Fibroblast of peridontal ligament (primary cell): ENCODE results near the gene NUDT15.
A peak's percentile ranks its signal among the peaks of the same experiment; 100 is the strongest.
"Not testable (repeated sequence)": the region's sequence is repeated elsewhere in the genome, so short reads cannot be mapped to it uniquely, and the experiment has no call there.

Source experiments
- DNase-seq: peaks from one replicate; pipeline ENCODE4 v3.0.0-alpha.2; 2010; ENCODE audit errors: extremely low read depth

The NUDT15 gene

GRCh38 chr13:48037346-48038173 is at the start of gene NUDT15:
NUDT15 (plus strand) TSS chr13:48037726; CDS start chr13:48037747, 21 bp downstream.
- DNase-seq: peak; percentile 96

- no peak for DNase-seq
These were observed 47.1 kb upstream of the NUDT15 start for GRCh38 chr13:47990427-47990826.

- DNase-seq: no peak
These were observed 46.5 kb upstream of the NUDT15 start for GRCh38 chr13:47990920-47991466.

- DNase-seq: no peak
These were observed 45.7 kb upstream of the NUDT15 start for GRCh38 chr13:47991859-47992258.

GRCh38 chr13:47997384-47997783 is 40.1 kb upstream of the NUDT15 start:
- no peak for DNase-seq

GRCh38 chr13:47999973-48000372 is 37.6 kb upstream of the NUDT15 start:
- DNase-seq: no peak

GRCh38 chr13:48000559-48001113 is 36.9 kb upstream of the NUDT15 start:
- no peak for DNase-seq

GRCh38 chr13:48001114-48001881 is 36.2 kb upstream of the NUDT15 start, which contains the start of gene SUCLA2:
SUCLA2 (minus strand) TSS chr13:48001273; CDS start chr13:48001269, 4 bp downstream.
- peak; percentile 76 for DNase-seq

- not testable (repeated sequence) for DNase-seq
These were observed 35.5 kb upstream of the NUDT15 start for GRCh38 chr13:48001999-48002398.

- DNase-seq: no peak
These were observed 33.3 kb upstream of the NUDT15 start for GRCh38 chr13:48004201-48004600.

GRCh38 chr13:48006396-48006795 is 31.1 kb upstream of the NUDT15 start:
- DNase-seq: no peak

- DNase-seq: peak; percentile 87
These were observed 28.2 kb upstream of the NUDT15 start for GRCh38 chr13:48009284-48009683.

- DNase-seq: no peak
These were observed 26.8 kb upstream of the NUDT15 start for GRCh38 chr13:48010698-48011097.

GRCh38 chr13:48012668-48013067 is 24.9 kb upstream of the NUDT15 start:
- DNase-seq: no peak

GRCh38 chr13:48014359-48014758 is 23.2 kb upstream of the NUDT15 start:
- DNase-seq: no peak

GRCh38 chr13:48018637-48019036 is 18.9 kb upstream of the NUDT15 start:
- no peak for DNase-seq

GRCh38 chr13:48019796-48020195 is 17.7 kb upstream of the NUDT15 start:
- no peak for DNase-seq

- DNase-seq: no peak
These were observed 9.5 kb upstream of the NUDT15 start for GRCh38 chr13:48028066-48028465.

- DNase-seq: no peak
These were observed 7.7 kb upstream of the NUDT15 start for GRCh38 chr13:48029859-48030258.

- no peak for DNase-seq
These were observed 1.2 kb downstream of the NUDT15 start for GRCh38 chr13:48038761-48039160.

GRCh38 chr13:48040049-48040448 is 2.5 kb downstream of the NUDT15 start:
- no peak for DNase-seq

GRCh38 chr13:48040896-48041295 is 3.4 kb downstream of the NUDT15 start:
- peak; percentile 26 for DNase-seq
